Left ventricle myocardium inferior (tissue), 1 donor: ENCODE measurements around the gene WDFY4. TPM values are rescaled to one million over a fixed set of nuclear protein-coding genes. Genes with fewer than 3 reads are reported as not detected.

Experiments
- DNase-seq: peaks from one replicate; pipeline ENCODE4 v3.0.0-alpha.2; 2020
- H3K27ac ChIP-seq: fragments of 200-600 bp; replicated peaks from 2 replicates; pipeline ENCODE4 v1.8.0; 2021
- H3K27me3 ChIP-seq: fragments of 200-600 bp; 2 replicates; pipeline ENCODE4 v1.8.0; 2021; ENCODE audit warnings: low read depth
- H3K36me3 ChIP-seq: fragments of 200-600 bp; 2 replicates; pipeline ENCODE4 v1.8.0; 2021
- H3K4me1 ChIP-seq: fragments of 200-600 bp; 2 replicates; pipeline ENCODE4 v1.8.0; 2021
- H3K4me3 ChIP-seq: fragments of 200-600 bp; 2 replicates; pipeline ENCODE4 v1.8.0; 2021; ENCODE audit warnings: mild to moderate bottlenecking, moderate library complexity
- H3K9me3 ChIP-seq: fragments of 200-600 bp; replicated peaks from 2 replicates; pipeline ENCODE4 v1.8.0; 2021
- CTCF ChIP-seq: fragments of 200-600 bp; IDR thresholded peaks from 2 replicates; pipeline ENCODE4 v1.8.0; 2021; ENCODE audit warnings: antibody characterized with exemption, mild to moderate bottlenecking, borderline replicate concordance
- intact Hi-C: fragments of 100-400 bp; cut with micrococcal nuclease; formaldehyde crosslinking; loops from one replicate; pipeline ENCODE4 v1.11.0; 2022
- total RNA-seq: library from RNA; stranded (reverse); fragmentation: NEBNext Ultra II Directional; extraction: Animal tissue kit (Norgen Biotek cat#: 25700); gene quantifications from one replicate; pipeline ENCODE4 v1.2.1, GENCODE V29; 2021
- donor health status: DM: no; HTN: yes; CAD: no; lungs with severe emphysema.

WDFY4 gene
- total RNA-seq, 1 donor from 2014 or later = 1.5 TPM

DNA sequence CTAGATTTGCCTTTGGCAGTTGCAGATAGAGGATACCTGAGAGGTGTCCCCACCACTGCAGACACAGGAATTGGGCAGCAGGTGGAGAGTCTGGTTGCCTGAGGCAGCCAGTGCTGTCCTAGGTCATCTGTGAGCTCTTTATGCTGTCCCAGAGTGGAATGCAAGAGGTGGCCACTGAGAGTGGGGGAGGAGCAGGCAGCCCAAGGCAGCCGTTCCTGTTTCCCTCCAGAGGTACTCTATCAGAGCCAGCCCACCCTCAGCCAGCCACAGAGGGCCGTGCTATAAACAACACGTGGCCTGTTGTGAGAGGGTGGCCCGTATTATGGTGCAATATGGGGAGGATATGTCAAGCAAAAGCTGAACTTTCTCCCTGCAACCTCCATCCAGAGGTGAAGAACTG, 246.5 kb downstream of the WDFY4 start:
- intact Hi-C loops = no loop called here
- Histone ChIP-seq H3K27me3 (peaks cover 3% of the 10 kb centered on the region), H3K4me3 (no peak overlapping the region), H3K4me1 (peaks cover 5% of the 10 kb centered on the region), H3K36me3 (no peaks in the 10 kb centered on the region), H3K9me3 (no peaks in the 10 kb centered on the region), H3K27ac (no peak overlapping the region)
- no peak for DNase-seq
- TF ChIP-seq CTCF = no peak

DNA sequence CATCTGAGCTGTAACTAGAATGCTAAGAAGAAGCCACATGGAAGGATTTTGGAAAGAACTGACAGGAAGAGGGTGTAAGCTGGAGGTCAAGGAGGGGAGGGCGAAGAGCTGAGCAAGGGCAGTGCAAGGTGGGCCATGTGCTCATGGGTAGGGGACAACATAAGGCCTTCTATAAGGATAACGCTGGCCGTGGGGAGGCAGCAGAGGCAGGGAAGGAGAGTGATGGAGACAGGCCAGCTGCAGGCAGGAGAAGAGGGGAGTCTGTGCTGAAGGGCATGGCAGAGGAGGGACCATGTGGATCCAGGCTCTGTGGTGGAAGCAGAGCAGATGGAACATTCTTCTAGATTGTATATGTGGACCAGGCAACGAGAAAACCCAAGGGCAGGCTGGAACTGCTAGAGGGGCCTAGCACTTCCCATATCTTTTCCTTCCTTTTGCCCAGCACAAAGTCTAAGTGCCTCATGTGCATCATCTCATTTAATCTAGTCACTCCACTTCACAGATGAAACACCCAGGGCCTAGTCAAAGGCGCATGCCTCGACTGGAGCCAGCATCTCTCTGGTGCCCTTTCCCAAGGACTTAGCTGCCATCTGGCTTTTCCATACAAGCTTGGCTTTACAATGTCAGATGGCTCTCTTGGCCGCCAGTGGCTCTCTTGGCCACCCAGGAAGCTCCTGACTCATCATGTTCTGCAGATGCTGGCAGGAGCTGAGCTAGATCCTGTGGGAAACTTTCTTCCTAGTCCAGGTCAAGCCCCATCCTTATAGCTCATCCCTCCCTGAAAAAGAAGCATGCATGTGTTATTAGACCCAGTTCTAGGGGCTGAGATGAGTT, 248.4 kb downstream of the WDFY4 start:
- Histone ChIP-seq H3K27me3 (peaks cover 3% of the 10 kb centered on the region), H3K9me3 (no peaks in the 10 kb centered on the region), H3K36me3 (no peaks in the 10 kb centered on the region), H3K4me3 (no peak overlapping the region), H3K4me1 (no peaks in the 10 kb centered on the region), H3K27ac (no peak overlapping the region)
- intact Hi-C loops = no loop called here
- DNase-seq = no peak
- no peak for TF ChIP-seq CTCF

DNA sequence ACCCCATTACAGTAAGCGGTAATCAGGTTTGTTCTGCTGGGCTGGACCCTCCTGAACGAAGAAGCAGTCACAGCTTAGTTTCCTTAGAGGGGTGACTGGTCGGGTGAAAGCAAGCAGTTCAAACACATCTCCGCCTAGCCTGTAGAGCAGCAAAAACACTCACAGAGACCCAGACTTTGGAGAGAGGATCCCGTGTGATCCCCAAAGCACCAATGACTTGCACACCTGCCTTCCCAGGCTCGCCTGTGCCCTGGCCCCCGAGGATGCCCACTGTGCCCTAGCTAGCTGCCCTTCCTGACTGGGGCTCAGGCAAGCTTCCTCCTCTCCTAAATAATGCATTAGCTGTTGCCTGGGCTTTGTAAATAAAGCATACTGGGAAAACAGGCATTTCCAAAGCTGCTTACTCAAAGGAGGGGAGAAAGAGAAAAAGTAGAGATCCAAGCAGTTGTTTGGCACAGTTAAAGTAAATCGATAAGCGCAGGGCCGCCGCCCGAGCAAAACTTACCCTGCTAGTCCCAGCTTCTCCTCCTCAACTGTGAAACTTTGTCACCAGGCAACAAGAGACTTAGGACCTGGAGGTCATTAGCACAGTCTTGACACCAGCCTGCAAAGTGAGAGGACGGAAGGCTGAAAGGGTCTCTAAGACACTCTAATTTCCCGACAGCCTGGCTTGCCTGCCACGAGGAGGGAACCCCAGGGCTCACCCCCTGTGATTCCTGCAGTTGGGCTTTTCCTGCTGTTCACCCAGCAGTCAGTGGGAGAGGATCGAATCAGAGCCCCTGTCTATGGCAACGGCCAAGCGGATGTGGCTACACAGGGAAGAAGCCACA, 250.2 kb downstream of the WDFY4 start:
- Histone ChIP-seq H3K4me1 (no peaks in the 10 kb centered on the region), H3K9me3 (no peaks in the 10 kb centered on the region), H3K4me3 (no peak overlapping the region), H3K27me3 (peaks cover 3% of the 10 kb centered on the region), H3K36me3 (no peaks in the 10 kb centered on the region), H3K27ac (no peak overlapping the region)
- TF ChIP-seq CTCF = no peak
- no peak for DNase-seq
- intact Hi-C loops = no loop called here

- TF ChIP-seq CTCF = no peak
- intact Hi-C loops = no loop called here
- Histone ChIP-seq H3K27me3 (peaks cover 3% of the 10 kb centered on the region), H3K9me3 (no peaks in the 10 kb centered on the region), H3K27ac (no peak overlapping the region), H3K36me3 (no peaks in the 10 kb centered on the region), H3K4me3 (no peak overlapping the region), H3K4me1 (no peaks in the 10 kb centered on the region)
- DNase-seq = no peak
These were observed 250.9 kb downstream of the WDFY4 start for GRCh38 chr10:48935577-48935976.

- Histone ChIP-seq H3K4me3 (no peak overlapping the region), H3K4me1 (no peaks in the 10 kb centered on the region), H3K27me3 (peaks cover 3% of the 10 kb centered on the region), H3K27ac (no peak overlapping the region), H3K36me3 (no peaks in the 10 kb centered on the region), H3K9me3 (no peaks in the 10 kb centered on the region)
- intact Hi-C loops = no loop called here
- no peak for TF ChIP-seq CTCF
- no peak for DNase-seq
These were observed 253.1 kb downstream of the WDFY4 start for GRCh38 chr10:48937796-48938195.
